GM18505 (cell line): ENCODE measurements around the gene ITGA1.

ENCODE experiments used
- ATAC-seq: cut with Tn5 transposase; IDR thresholded peaks from one replicate; pipeline ENCODE4 v1.9.1; 2021; ENCODE audit not compliant: unreplicated experiment
- POLR2A ChIP-seq: IDR thresholded peaks from 4 replicates; pipeline ENCODE4 v1.6.1; 2011; ENCODE audit warnings: borderline replicate concordance; ENCODE audit not compliant: insufficient read depth, insufficient read length; ENCODE audit errors: extremely low read depth

The ITGA1 gene

GRCh38 chr5:52759331-52759730, 28.4 kb upstream of the ITGA1 start:
- ATAC-seq: no peak
- TF ChIP-seq POLR2A: no peak

- ATAC-seq: peak; percentile 72
- no peak for TF ChIP-seq POLR2A
Observed at GRCh38 chr5:52760695-52761366, 26.9 kb upstream of the ITGA1 start.

- TF ChIP-seq POLR2A: no peak
- ATAC-seq: peak; percentile 8
Observed at GRCh38 chr5:52767217-52767743, 20.4 kb upstream of the ITGA1 start.

GRCh38 chr5:52767766-52768480, 19.8 kb upstream of the ITGA1 start:
- TF ChIP-seq POLR2A: no peak
- ATAC-seq: peak; percentile 56

- ATAC-seq: no peak
- TF ChIP-seq POLR2A: no peak
Observed at GRCh38 chr5:52769061-52769460, 18.7 kb upstream of the ITGA1 start.

GRCh38 chr5:52770287-52770939, 17.3 kb upstream of the ITGA1 start:
- no peak for ATAC-seq

GRCh38 chr5:52771343-52772039, 16.2 kb upstream of the ITGA1 start:
- peak; percentile 96 for ATAC-seq
- TF ChIP-seq POLR2A: no peak

More at GRCh38 chr5:52770287-52770939, 17.3 kb upstream of the ITGA1 start:
- TF ChIP-seq POLR2A: no peak

GRCh38 chr5:52772668-52773067, 15.0 kb upstream of the ITGA1 start:
- TF ChIP-seq POLR2A: no peak
- ATAC-seq: no peak

- TF ChIP-seq POLR2A: no peak
- ATAC-seq: no peak
Observed at GRCh38 chr5:52773342-52773741, 14.4 kb upstream of the ITGA1 start.

- no peak for ATAC-seq
- no peak for TF ChIP-seq POLR2A
Observed at GRCh38 chr5:52774005-52774410, 13.7 kb upstream of the ITGA1 start.

GRCh38 chr5:52776116-52776515, 11.6 kb upstream of the ITGA1 start:
- no peak for TF ChIP-seq POLR2A
- no peak for ATAC-seq

GRCh38 chr5:52777186-52777585, 10.5 kb upstream of the ITGA1 start:
- no peak for ATAC-seq
- TF ChIP-seq POLR2A: no peak

- no peak for TF ChIP-seq POLR2A
- no peak for ATAC-seq
Observed at GRCh38 chr5:52778781-52779180, 8.9 kb upstream of the ITGA1 start.
